ENCODE data around the gene RETN.

Gene RETN

DNA sequence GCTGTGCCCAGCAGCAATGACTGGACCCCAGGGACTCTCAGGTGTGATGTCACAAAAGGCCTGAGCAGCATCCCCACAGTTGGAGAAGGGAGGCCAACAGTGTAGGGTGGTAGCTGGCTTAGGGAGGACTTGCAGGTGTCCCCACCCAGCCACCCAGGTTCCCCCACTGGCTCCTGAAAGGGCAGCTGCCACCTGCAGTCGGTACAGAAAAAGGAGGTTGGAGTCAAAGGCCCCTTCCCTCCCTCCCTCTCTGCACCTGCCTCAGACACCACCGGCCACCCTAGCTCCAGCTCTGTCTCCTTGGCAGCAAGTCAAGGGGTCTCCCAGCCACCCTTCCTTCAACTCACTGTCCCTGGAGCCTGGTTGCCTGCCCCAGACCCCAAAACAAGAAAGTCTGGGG, 35.2 kb upstream of the RETN start, which contains the start of gene PCP2:
PCP2 (minus strand) TSS at position 22 of the 400 bp plus-strand sequence. CDS start 262 bp downstream, outside the sequence.
- Histone ChIP-seq H3K27ac (no peak within 1 kb of the TSS), H3K4me3 (no peak within 1 kb of the TSS)
- no peak for DNase-seq (ENCODE audit: low spot score)
- TF ChIP-seq, protein P1, sequence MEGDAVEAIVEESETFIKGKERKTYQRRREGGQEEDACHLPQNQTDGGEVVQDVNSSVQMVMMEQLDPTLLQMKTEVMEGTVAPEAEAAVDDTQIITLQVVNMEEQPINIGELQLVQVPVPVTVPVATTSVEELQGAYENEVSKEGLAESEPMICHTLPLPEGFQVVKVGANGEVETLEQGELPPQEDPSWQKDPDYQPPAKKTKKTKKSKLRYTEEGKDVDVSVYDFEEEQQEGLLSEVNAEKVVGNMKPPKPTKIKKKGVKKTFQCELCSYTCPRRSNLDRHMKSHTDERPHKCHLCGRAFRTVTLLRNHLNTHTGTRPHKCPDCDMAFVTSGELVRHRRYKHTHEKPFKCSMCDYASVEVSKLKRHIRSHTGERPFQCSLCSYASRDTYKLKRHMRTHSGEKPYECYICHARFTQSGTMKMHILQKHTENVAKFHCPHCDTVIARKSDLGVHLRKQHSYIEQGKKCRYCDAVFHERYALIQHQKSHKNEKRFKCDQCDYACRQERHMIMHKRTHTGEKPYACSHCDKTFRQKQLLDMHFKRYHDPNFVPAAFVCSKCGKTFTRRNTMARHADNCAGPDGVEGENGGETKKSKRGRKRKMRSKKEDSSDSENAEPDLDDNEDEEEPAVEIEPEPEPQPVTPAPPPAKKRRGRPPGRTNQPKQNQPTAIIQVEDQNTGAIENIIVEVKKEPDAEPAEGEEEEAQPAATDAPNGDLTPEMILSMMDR (IDR thresholded peaks at IDR 0.05): no peak

DNA sequence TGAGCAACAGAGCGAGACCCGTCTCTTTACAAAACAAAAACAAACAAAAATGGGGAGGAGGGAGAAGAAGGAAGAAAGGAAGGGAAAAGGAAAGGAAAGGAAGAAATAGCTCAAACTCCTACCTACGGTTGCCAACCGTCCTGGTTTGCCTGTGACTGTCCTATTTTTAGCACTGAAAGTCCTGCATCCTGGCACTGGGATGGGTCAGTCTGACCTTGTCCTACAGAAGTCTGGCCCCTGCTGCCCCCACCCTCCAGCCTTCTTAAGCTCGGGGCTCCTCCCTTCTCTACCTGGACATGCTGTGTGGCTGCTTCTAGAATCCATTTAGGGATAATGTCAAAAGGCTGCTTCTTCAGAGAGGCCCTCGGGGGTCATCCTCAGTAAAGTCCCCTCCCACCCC, 33.2 kb upstream of the RETN start:
- H3K27ac ChIP-seq: no peak overlapping the region
- no peak for DNase-seq (ENCODE audit: low spot score)
- no peak overlapping the region for H3K4me3 ChIP-seq
- TF ChIP-seq, protein P1 (IDR thresholded peaks at IDR 0.05): no peak

DNA sequence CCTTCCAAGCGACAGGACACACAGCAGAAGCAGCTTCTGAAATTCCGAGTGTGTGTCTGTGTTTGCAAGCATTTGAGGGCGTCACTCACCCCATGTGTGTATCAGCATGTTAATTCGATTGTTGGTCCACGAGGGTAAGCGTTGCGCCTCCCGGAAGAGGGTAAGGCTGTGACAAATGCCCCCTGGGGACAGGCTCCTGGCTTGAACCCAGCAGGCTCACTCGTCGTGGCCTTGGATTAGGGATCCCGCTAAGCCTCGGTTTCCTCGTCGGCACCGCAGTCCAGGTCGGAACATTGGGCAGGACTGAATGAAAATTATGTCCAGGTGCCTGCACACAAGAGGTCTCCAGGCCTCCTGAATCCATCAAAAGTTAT, 32.5 kb upstream of the RETN start:
- H3K4me3 ChIP-seq: peak overlapping the region; percentile 65
- peak overlapping the region in 1 of 2 donors; percentile 48 for H3K27ac ChIP-seq
- DNase-seq (ENCODE audit: low spot score): no peak
- TF ChIP-seq, protein P1 (IDR thresholded peaks at IDR 0.05): no peak

DNA sequence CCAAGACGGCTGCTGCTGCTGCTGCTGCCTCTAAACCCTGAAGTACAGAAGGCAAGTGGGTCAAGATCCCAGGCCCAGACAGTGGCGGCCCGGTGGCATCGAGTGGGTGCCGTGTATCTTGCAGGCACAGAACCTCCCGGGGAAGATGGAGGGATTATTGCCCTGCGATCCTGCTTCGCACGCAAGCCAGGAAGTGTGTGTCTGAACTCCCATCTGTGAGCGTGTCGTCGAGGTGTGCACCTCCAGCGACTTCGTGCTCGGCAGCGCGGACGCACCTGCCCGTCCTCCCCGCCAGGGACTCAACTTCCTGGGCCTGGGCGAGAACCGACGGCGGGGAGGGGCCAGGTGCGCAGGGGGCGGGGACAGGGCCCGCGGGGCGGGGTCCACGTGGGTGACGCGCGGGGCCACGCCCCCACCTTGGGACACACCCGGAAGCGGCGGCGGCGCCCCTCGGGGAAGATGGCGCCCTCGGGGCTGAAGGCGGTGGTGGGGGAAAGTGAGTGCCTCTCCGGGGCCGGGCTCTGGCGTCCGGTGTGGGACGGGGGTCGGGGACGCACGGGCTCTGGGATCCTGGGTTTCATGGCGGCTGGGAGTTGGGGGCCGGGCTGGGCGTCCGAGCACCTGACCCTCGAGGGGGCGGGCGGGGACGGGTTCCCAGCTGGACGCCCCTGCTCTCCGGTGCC, 32.0 kb upstream of the RETN start, which contains the start of gene STXBP2:
STXBP2 (plus strand) TSS at position 420 of the 683 bp plus-strand sequence; CDS start at position 460, 40 bp downstream.
- no peak for DNase-seq (ENCODE audit: low spot score)
- TF ChIP-seq, protein P1 (IDR thresholded peaks at IDR 0.05): no peak
- peak within 1 kb of the TSS in 1 of 2 donors; percentile 48 for H3K27ac ChIP-seq
- peak within 1 kb of the TSS; percentile 65 for H3K4me3 ChIP-seq

DNA sequence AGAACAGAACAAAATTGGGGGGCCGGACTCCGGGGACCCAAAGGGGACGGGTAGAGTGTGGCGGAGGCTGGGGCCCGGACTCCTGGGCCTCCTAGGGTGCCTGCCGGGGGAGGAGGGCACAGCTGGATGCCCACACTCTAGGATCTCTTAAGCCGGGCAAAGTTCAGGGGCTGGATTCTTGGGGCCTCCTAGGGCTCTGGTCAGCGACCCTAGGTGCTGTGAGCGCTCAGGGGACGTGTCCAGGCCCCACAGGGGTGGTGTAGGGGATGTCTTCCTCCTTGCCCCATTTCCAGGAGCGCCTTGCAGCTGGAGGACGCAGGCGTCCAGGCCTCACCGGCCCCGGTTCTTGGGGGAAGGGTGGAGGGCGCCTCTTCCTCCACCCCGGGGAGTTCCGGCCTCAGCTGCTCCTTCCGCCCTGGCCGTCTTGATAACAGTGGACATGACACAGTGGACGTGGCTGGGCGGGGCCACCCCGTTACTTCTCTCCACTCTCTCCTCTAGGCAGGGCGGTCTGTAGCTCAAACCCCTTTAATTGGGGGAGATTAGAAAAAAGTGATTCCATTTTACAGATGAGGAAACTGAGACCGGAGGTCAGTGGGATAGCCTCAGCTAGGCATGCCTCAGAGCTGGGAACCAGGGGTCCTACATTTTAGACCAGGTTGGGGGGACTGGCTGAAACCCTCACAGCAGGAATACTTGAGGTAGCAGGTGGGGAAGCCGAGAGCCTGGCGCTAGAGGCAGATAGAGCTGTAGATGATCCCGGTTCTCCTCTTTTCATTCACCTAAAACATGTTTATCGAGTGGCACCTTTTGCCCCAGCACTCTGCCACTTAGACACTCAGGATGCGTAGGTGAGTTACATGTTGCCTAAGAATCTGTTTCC, 31.2 kb upstream of the RETN start:
- DNase-seq (ENCODE audit: low spot score): no peak
- Histone ChIP-seq H3K27ac (peak overlapping the region in 1 of 2 donors; percentile 48), H3K4me3 (peak overlapping the region; percentile 65)
- TF ChIP-seq, protein P1 (IDR thresholded peaks at IDR 0.05): no peak

DNA sequence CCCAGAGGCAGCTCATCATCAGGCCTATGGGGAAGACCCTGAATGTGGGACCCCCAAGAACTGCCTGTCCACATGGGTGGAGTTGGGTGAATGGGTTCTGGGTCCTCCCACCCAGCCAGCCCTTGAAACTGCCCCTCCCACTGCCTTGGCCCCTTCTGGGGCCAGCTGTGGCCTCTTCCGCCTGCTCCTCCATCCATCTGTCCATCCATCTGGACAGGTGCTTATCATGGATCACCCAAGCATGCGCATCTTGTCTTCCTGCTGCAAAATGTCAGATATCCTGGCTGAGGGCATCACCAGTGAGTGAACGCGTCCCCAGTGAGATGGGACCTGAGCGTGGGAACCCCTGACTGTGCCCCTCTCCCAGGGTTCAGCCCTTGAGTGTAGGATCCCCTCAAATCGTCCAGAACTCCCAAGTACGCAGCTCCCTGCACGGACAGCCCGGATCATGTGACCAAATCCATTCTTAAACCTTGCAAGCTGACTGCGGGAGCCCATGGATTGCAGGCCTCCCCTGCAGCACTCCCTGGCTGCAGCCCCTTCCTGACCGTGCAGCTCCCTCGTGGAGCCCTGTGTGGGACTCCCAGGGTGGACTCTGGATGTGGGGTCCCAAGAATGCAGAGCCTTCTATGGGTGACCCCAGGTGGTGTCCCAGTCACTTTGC, 29.9 kb upstream of the RETN start:
- no peak for DNase-seq (ENCODE audit: low spot score)
- Histone ChIP-seq H3K4me3 (no peak overlapping the region), H3K27ac (no peak overlapping the region)
- TF ChIP-seq, protein P1 (IDR thresholded peaks at IDR 0.05): no peak
